Tibial nerve (tissue), 4 donors: ENCODE results near the gene CFAP45.

Experiments
- CTCF ChIP-seq, 5 experiments: fragments of 200-600 bp in 3 of 5; fragments of 450-650 bp in 2 of 5; sonication (generic) in 3 of 5; IDR thresholded peaks; one replicate each; pipeline ENCODE4 v1.5.1; 2016 to 2019; ENCODE audit warnings: antibody characterized with exemption in 5 of 5, mild to moderate bottlenecking in 3 of 5, moderate library complexity in 2 of 5
- EP300 ChIP-seq, 2 donors: sonication (generic); formaldehyde crosslinking; IDR thresholded peaks; one replicate each; pipeline ENCODE4 v1.6.1; 2017; ENCODE audit warnings: antibody characterized with exemption in 2 of 2, mild to moderate bottlenecking in 1 of 2
- POLR2A ChIP-seq, 2 donors: fragments of 450-650 bp; IDR thresholded peaks; one replicate each; pipeline ENCODE4 v1.6.1; 2017; ENCODE audit warnings: antibody characterized with exemption in 2 of 2, mild to moderate bottlenecking in 2 of 2, moderate library complexity in 2 of 2

GRCh38 chr1:159848326-159848725 lies 51.6 kb downstream of the CFAP45 start:
- TF ChIP-seq CTCF (IDR thresholded peaks at IDR 0.05) (no peak), POLR2A (IDR thresholded peaks at IDR 0.05) (no peak), EP300 (IDR thresholded peaks at IDR 0.05) (no peak)
